HepG2 (cell line): ENCODE data around the gene RAB30. TPM values are rescaled to one million over a fixed set of nuclear protein-coding genes. Genes with fewer than 3 reads are reported as not detected.
"Not testable (repeated sequence)": the region's sequence is repeated elsewhere in the genome, so short reads cannot be mapped to it uniquely, and the experiment has no call there.

ENCODE experiments used
- ATAC-seq: fragments of 200-7000 bp; cut with Tn5 transposase; 3 replicates; pipeline ENCODE4 v1.9.1; 2020; ENCODE audit warnings: mild to moderate bottlenecking, moderate library complexity
- BruUV-seq: library from RNA; stranded (reverse); fragments of 400-500 nt; replicated peaks from 2 replicates; lab custom pipeline; 2021; lab: Mats Ljungman, UMichigan
- CTCF ChIA-PET: fragments of 300-600 bp; formaldehyde crosslinking; extraction: SDS; loops from one replicate; lab custom pipeline; 2021; ENCODE audit warnings: low total read pairs, inconsistent platforms, low intra/inter-chr PET ratio; lab: Yijun Ruan, JAX
- POLR2A ChIA-PET: fragments of 350-600 bp; sonication (Branson Sonifier 250); formaldehyde crosslinking; loops from one replicate; lab custom pipeline; 2020; ENCODE audit warnings: antibody characterized with exemption, inconsistent platforms; lab: Yijun Ruan, JAX
- DNase-seq: peaks from one replicate; pipeline ENCODE4 v3.0.0-alpha.2; 2015; ENCODE audit warnings: low spot score
- FAIRE-seq: peaks from 3 replicates; lab custom pipeline; 2011; peaks lifted over from hg19 to GRCh38; lab: Jason Lieb, UNC
- H2AFZ ChIP-seq: one replicate; pipeline ENCODE4 v1.6.1; 2011; ENCODE audit warnings: low read length, inconsistent platforms
- H3K27ac ChIP-seq: fragments of 300-600 bp; 3 replicates; pipeline ENCODE4 v1.8.0; 2011; ENCODE audit warnings: mixed run types, mild to moderate bottlenecking, mixed read lengths, low read length, inconsistent platforms; ENCODE audit not compliant: insufficient read depth; ENCODE audit errors: extremely low read length
- H3K27me3 ChIP-seq, 2 experiments: fragments of 200-600 bp in 1 of 2; 2 replicates in 1 of 2; 3 replicates in 1 of 2; pipeline versions ENCODE4 v1.6.0 to v1.8.0; 2011; ENCODE audit warnings: low read length in 2 of 2, mild to moderate bottlenecking in 2 of 2, moderate library complexity in 2 of 2, inconsistent platforms in 1 of 2; ENCODE audit not compliant: insufficient read depth in 2 of 2, control insufficient read depth in 1 of 2
- H3K36me3 ChIP-seq, 2 experiments: fragments of 200-600 bp in 1 of 2; replicated peaks in 1 of 2; 2 replicates in 1 of 2; 3 replicates in 1 of 2; pipeline versions ENCODE4 v1.5.1 to v1.8.0; 2011; ENCODE audit warnings: low read length in 2 of 2, inconsistent platforms in 1 of 2; ENCODE audit not compliant: insufficient read depth in 2 of 2, control insufficient read depth in 1 of 2
- H3K4me1 ChIP-seq: 2 replicates; pipeline ENCODE4 v1.5.1; 2012; ENCODE audit warnings: low read length, inconsistent platforms; ENCODE audit not compliant: insufficient read depth
- H3K4me2 ChIP-seq: 2 replicates; pipeline ENCODE4 v1.6.0; 2011; ENCODE audit warnings: low read depth, low read length, inconsistent platforms
- H3K4me3 ChIP-seq, 3 experiments: fragments of 200-600 bp in 1 of 3; sonication (generic), shearing (Covaris generic) in 1 of 3; replicated peaks in 1 of 3; 2 replicates each; pipeline ENCODE4 v1.5.1; 2011 to 2016; ENCODE audit warnings: low read length in 3 of 3, inconsistent platforms in 2 of 3, low read depth in 2 of 3, mild to moderate bottlenecking in 2 of 3, control low read depth in 1 of 3, mixed read lengths in 1 of 3; ENCODE audit not compliant: insufficient read depth in 1 of 3
- H3K79me2 ChIP-seq: one replicate; pipeline ENCODE4 v1.6.1; 2011; ENCODE audit warnings: low read length, inconsistent platforms; ENCODE audit not compliant: insufficient read depth
- H3K9ac ChIP-seq: 2 replicates; pipeline ENCODE4 v1.6.0; 2011; ENCODE audit warnings: mild to moderate bottlenecking, low read depth, low read length, inconsistent platforms; ENCODE audit not compliant: insufficient read depth
- H3K9me3 ChIP-seq: 2 replicates; pipeline ENCODE4 v1.5.1; 2012; ENCODE audit warnings: mild to moderate bottlenecking, low read length
- H4K20me1 ChIP-seq: 2 replicates; pipeline ENCODE4 v1.6.0; 2011; ENCODE audit warnings: inconsistent platforms, mild to moderate bottlenecking, low read length, moderate library complexity; ENCODE audit not compliant: insufficient read depth
- FIP1L1 ChIP-seq: fragments of 200-400 bp; formaldehyde crosslinking; IDR thresholded peaks from 2 replicates; pipeline ENCODE4 v1.6.1; 2018; ENCODE audit warnings: low read depth, mild to moderate bottlenecking, low read length, moderate library complexity, borderline replicate concordance; ENCODE audit not compliant: insufficient read depth
- GFI1 ChIP-seq: sonication (generic); formaldehyde crosslinking; IDR thresholded peaks from 2 replicates; pipeline ENCODE4 v1.5.0; 2020; ENCODE audit warnings: missing genetic modification reagents, mild to moderate bottlenecking, borderline replicate concordance
- GPN1 ChIP-seq: sonication (generic); formaldehyde crosslinking; IDR thresholded peaks from 2 replicates; pipeline ENCODE4 v1.5.1; 2020; ENCODE audit warnings: missing genetic modification reagents, borderline replicate concordance
- ZNF790 ChIP-seq: sonication (generic); formaldehyde crosslinking; IDR thresholded peaks from 2 replicates; pipeline ENCODE4 v1.8.0; 2022; ENCODE audit warnings: missing genetic modification reagents, mild to moderate bottlenecking, borderline replicate concordance
- WGBS: methylation state at CpG from one replicate; pipeline ENCODE4 v1.1.6; 2017; ENCODE audit warnings: low lambda C conversion rate; 5-methylcytosine and 5-hydroxymethylcytosine counted together
- in situ Hi-C: cut with HindIII; loops from 2 replicates; pipeline ENCODE4 v1.10.0; 2017; ENCODE audit warnings: low pct_unique_long_range_greater_than_20kb; ENCODE audit not compliant: extremely low pct_ligation_motif_present
- intact Hi-C: fragments of 100-400 bp; cut with micrococcal nuclease; formaldehyde crosslinking; loops from one replicate; pipeline ENCODE4 v1.10.0; 2022; ENCODE audit not compliant: unreplicated experiment
- polyA plus RNA-seq, 8 experiments: library from polyadenylated mRNA; depleted of rRNA in 3 of 8; stranded (reverse) in 7 of 8; unstranded in 1 of 8; fragments of >200 nt; fragmentation: Illumina TruSeq in 4 of 8; extraction: Trizol in 4 of 8; gene quantifications; 2 replicates each; pipeline versions ENCODE4 v1.2.1 to v1.2.3, GENCODE V29; 2011 to 2016; ENCODE audit warnings: low read depth in 4 of 8, missing spikeins in 1 of 8, mixed read lengths in 1 of 8; ENCODE audit not compliant: insufficient read depth in 1 of 8
- total RNA-seq, 5 experiments: library from RNA; depleted of rRNA; stranded (reverse); fragments of >200 nt; fragmentation: Illumina TruSeq; extraction: Trizol; gene quantifications; 2 replicates each; pipeline ENCODE4 v1.2.3, GENCODE V29; 2016; ENCODE audit warnings: low read depth in 1 of 5
- TF ChIP-seq, protein P1 (sequence below): IDR thresholded peaks from 2 replicates; pipeline ENCODE4 v1.6.1; 2018; ENCODE audit warnings: missing genetic modification reagents
- TF ChIP-seq, protein P2 (sequence below): sonication (generic); formaldehyde crosslinking; IDR thresholded peaks from 2 replicates; pipeline ENCODE4 v1.9.0; 2021; ENCODE audit warnings: missing genetic modification reagents, mild to moderate bottlenecking, borderline replicate concordance
- TF ChIP-seq, protein P3 (sequence below): IDR thresholded peaks from 2 replicates; pipeline ENCODE4 v1.6.1; 2016; ENCODE audit warnings: missing genetic modification reagents, missing compliant biosample characterization

The RAB30 gene
- total and polyA plus RNA-seq, 2 of the 13 experiments (the other 11 are each of a cell fraction or from before 2014, with no cell fraction given), result 3.7 to 5.0 TPM

DNA sequence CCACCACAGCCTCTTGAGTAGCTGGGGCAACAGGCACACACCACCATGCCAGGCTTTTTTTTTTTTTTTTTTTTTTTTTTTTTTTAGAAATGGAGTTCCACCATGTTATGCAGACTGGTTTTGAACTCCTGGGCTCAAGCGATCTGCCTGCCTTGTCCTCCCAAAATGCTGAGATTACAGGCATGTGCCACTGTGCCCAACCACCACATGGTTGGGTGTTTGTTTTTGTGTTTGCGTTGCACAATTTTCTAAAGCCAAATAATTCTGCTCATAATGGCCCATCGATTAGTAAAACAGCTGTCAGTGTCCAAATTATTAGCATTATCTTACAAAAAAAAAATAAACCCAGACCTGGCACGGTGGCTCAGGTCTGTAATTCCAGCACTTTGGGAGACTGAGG, 104.3 kb downstream of the RAB30 start:
- no peak overlapping the region for H3K4me2 ChIP-seq
- H3K4me1 ChIP-seq, result peaks cover 9% of the 10 kb centered on the region
- CTCF ChIA-PET, result no interaction called here
- H3K9ac ChIP-seq, result no peak overlapping the region
- TF ChIP-seq, protein P1, sequence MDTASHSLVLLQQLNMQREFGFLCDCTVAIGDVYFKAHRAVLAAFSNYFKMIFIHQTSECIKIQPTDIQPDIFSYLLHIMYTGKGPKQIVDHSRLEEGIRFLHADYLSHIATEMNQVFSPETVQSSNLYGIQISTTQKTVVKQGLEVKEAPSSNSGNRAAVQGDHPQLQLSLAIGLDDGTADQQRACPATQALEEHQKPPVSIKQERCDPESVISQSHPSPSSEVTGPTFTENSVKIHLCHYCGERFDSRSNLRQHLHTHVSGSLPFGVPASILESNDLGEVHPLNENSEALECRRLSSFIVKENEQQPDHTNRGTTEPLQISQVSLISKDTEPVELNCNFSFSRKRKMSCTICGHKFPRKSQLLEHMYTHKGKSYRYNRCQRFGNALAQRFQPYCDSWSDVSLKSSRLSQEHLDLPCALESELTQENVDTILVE (CRISPR knock-in tag), result no peak
- TF ChIP-seq GPN1 (CRISPR knock-in tag) (no peak), ZNF790 (CRISPR knock-in tag) (no peak), GFI1 (CRISPR knock-in tag) (no peak), FIP1L1 (no peak)
- TF ChIP-seq, protein P2, sequence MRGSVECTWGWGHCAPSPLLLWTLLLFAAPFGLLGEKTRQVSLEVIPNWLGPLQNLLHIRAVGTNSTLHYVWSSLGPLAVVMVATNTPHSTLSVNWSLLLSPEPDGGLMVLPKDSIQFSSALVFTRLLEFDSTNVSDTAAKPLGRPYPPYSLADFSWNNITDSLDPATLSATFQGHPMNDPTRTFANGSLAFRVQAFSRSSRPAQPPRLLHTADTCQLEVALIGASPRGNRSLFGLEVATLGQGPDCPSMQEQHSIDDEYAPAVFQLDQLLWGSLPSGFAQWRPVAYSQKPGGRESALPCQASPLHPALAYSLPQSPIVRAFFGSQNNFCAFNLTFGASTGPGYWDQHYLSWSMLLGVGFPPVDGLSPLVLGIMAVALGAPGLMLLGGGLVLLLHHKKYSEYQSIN (CRISPR knock-in tag), result no peak
- TF ChIP-seq, protein P3, sequence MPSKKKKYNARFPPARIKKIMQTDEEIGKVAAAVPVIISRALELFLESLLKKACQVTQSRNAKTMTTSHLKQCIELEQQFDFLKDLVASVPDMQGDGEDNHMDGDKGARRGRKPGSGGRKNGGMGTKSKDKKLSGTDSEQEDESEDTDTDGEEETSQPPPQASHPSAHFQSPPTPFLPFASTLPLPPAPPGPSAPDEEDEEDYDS (CRISPR knock-in tag), result no peak
- TF ChIP-seq, all 625 proteins: peak for 0
- Histone ChIP-seq H3K9me3 (no peaks in the 10 kb centered on the region), H3K4me3 (no peak overlapping the region), H3K79me2 (no peaks in the 10 kb centered on the region), H3K27me3 (no peaks in the 10 kb centered on the region; a peak in 1 of 5 replicates), H3K27ac (no peak overlapping the region), H4K20me1 (no peaks in the 10 kb centered on the region), H3K36me3 (no peaks in the 10 kb centered on the region), H2AFZ (no peak overlapping the region)
- in situ Hi-C loops (no loop called here), intact Hi-C loops (no loop called here)
- no TSS peak for BruUV-seq
- DNase-seq, result no peak
- 48% methylated on average over 4 of the region's 4 CpGs for WGBS
- FAIRE-seq, result no peak
- no peak for ATAC-seq
- POLR2A ChIA-PET, result interaction anchor here (0.7 kb wide), 1 partner anchor 95 kb away, joined by 3 read pairs; no protein-coding TSS in a partner anchor

DNA sequence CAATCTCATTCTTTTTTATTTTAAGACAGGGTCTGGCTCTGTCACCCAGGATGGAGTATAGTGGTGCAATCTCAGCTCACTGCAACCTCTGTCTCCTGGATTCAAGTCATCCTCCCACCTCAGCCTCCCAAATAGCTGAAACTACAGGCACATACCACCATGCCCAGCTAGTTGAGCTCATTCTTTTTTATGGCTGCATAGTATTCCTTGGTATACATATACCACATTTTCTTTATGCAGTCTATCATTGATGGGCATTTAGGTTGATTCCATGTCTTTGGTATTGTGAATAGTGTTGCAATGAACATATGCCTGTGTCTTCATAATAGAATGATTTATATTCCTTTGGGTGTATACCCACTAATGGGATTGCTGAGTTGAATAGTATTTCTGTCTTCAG, 109.7 kb downstream of the RAB30 start:
- intact Hi-C loops, H4K20me1 ChIP-seq, H3K27me3 ChIP-seq, in situ Hi-C loops, H3K9ac ChIP-seq, BruUV-seq, DNase-seq, H3K27ac ChIP-seq, H3K9me3 ChIP-seq, H3K79me2 ChIP-seq, H3K4me3 ChIP-seq, H3K36me3 ChIP-seq, H3K4me2 ChIP-seq, ATAC-seq, FAIRE-seq, CTCF ChIA-PET, H2AFZ ChIP-seq, H3K4me1 ChIP-seq: not testable (repeated sequence)
- POLR2A ChIA-PET, result interaction anchor here (1.4 kb wide), 1 partner anchor 46 kb away, joined by 4 read pairs; no protein-coding TSS in a partner anchor
